HG03103 (cell line): ENCODE data around the gene PRKACG.
"Not testable (repeated sequence)": the region's sequence is repeated elsewhere in the genome, so short reads cannot be mapped to it uniquely, and the experiment has no call there.

ENCODE experiments used
- ATAC-seq: cut with Tn5 transposase; IDR thresholded peaks from one replicate; pipeline ENCODE4 v1.9.1; 2021; ENCODE audit warnings: low read depth; ENCODE audit not compliant: unreplicated experiment

Gene PRKACG

GRCh38 chr9:69014013-69014412, at the start of gene PRKACG:
PRKACG (minus strand) TSS chr9:69014113; CDS start chr9:69014092, 21 bp downstream.
- ATAC-seq: no peak

GRCh38 chr9:69062195-69062594, 48.3 kb upstream of the PRKACG start:
- ATAC-seq: no peak

GRCh38 chr9:69060766-69061165, 46.9 kb upstream of the PRKACG start:
- no peak for ATAC-seq

- ATAC-seq: no peak
Measured at GRCh38 chr9:69058101-69058500, 44.2 kb upstream of the PRKACG start.

- no peak for ATAC-seq
Measured at GRCh38 chr9:69056191-69056815, 42.4 kb upstream of the PRKACG start.

GRCh38 chr9:69054989-69055388, 41.1 kb upstream of the PRKACG start:
- ATAC-seq: no peak

GRCh38 chr9:69050936-69051335, 37.0 kb upstream of the PRKACG start:
- not testable (repeated sequence) for ATAC-seq

GRCh38 chr9:69049094-69049493, 35.2 kb upstream of the PRKACG start:
- ATAC-seq: no peak

- ATAC-seq: no peak
Measured at GRCh38 chr9:69047371-69047770, 33.5 kb upstream of the PRKACG start.

- ATAC-seq: no peak
Measured at GRCh38 chr9:69046723-69047122, 32.8 kb upstream of the PRKACG start.

- no peak for ATAC-seq
Measured at GRCh38 chr9:69045821-69046220, 31.9 kb upstream of the PRKACG start.

- no peak for ATAC-seq
Measured at GRCh38 chr9:69044240-69045219, 30.6 kb upstream of the PRKACG start.

- no peak for ATAC-seq
Measured at GRCh38 chr9:69040646-69041045, 26.7 kb upstream of the PRKACG start.

- ATAC-seq: no peak
Measured at GRCh38 chr9:69036799-69037198, 22.9 kb upstream of the PRKACG start.

GRCh38 chr9:69036309-69036708, 22.4 kb upstream of the PRKACG start:
- ATAC-seq: peak; percentile 14

- peak; percentile 91 for ATAC-seq
Measured at GRCh38 chr9:69035438-69036308, 21.8 kb upstream of the PRKACG start, which contains the start of gene FXN. FXN (plus strand) TSS chr9:69035752; CDS start chr9:69035783, 31 bp downstream.

- no peak for ATAC-seq
Measured at GRCh38 chr9:69034071-69034470, 20.2 kb upstream of the PRKACG start.

GRCh38 chr9:69030851-69031645, 17.1 kb upstream of the PRKACG start:
- no peak for ATAC-seq

GRCh38 chr9:69029535-69029934, 15.6 kb upstream of the PRKACG start:
- ATAC-seq: no peak

- no peak for ATAC-seq
Measured at GRCh38 chr9:69028754-69029153, 14.8 kb upstream of the PRKACG start.
